Muscle layer of duodenum (tissue), 2 donors: ENCODE measurements around the gene EIF4G2.

Source experiments
- H3K27ac ChIP-seq: one replicate; pipeline ENCODE4 v1.7.0; 2013; ENCODE audit warnings: mild to moderate bottlenecking, low read length
- H3K27me3 ChIP-seq: one replicate; pipeline ENCODE4 v1.7.0; 2013; ENCODE audit warnings: low read depth, mild to moderate bottlenecking, control low read depth, low read length
- H3K36me3 ChIP-seq, 2 donors: one replicate each; pipeline ENCODE4 v1.7.0; 2013; ENCODE audit warnings: low read length in 2 of 2, control low read depth in 1 of 2, mild to moderate bottlenecking in 1 of 2; ENCODE audit not compliant: insufficient read depth in 2 of 2, control insufficient read depth in 1 of 2
- H3K4me1 ChIP-seq, 2 donors: one replicate each; pipeline ENCODE4 v1.7.0; 2013; ENCODE audit warnings: low read length in 2 of 2, mild to moderate bottlenecking in 2 of 2, control low read depth in 1 of 2, moderate library complexity in 1 of 2; ENCODE audit not compliant: insufficient read depth in 2 of 2, control insufficient read depth in 1 of 2
- H3K4me3 ChIP-seq, 2 donors: one replicate each; pipeline ENCODE4 v1.7.0; 2013; ENCODE audit warnings: low read length in 2 of 2, low read depth in 1 of 2, mild to moderate bottlenecking in 1 of 2
- H3K9me3 ChIP-seq, 2 donors: one replicate each; pipeline ENCODE4 v1.7.0; 2013; ENCODE audit warnings: low read length in 2 of 2, control low read depth in 1 of 2, mild to moderate bottlenecking in 1 of 2; ENCODE audit not compliant: control insufficient read depth in 1 of 2
- donor health status: healthy.

The EIF4G2 gene

DNA sequence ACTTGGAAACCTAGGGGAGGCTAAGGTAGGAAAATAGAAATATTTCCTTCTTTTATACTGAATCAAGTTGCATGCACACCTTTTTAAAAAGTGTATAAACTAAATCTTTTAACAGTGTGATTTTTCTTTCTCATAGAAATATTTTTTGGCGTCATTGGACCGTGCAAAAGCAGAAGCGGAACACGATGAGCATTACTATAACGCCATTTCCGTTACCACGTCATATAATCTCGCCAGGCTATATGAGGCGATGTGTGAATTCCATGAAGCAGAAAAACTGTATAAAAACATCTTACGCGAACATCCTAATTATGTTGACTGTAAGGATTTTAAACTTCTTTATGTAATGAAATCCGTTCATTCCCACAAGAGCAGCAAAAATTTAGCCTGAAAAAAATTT is 44.3 kb downstream of the EIF4G2 start:
- H3K4me3 ChIP-seq, result no peak overlapping the region
- peaks cover 50 to 72% of the 10 kb centered on the region in 2 donors for H3K36me3 ChIP-seq
- no peak overlapping the region for H3K27ac ChIP-seq
- no peaks in the 10 kb centered on the region for H3K9me3 ChIP-seq
- H3K27me3 ChIP-seq, result no peaks in the 10 kb centered on the region
- H3K4me1 ChIP-seq, result no peaks in the 10 kb centered on the region

DNA sequence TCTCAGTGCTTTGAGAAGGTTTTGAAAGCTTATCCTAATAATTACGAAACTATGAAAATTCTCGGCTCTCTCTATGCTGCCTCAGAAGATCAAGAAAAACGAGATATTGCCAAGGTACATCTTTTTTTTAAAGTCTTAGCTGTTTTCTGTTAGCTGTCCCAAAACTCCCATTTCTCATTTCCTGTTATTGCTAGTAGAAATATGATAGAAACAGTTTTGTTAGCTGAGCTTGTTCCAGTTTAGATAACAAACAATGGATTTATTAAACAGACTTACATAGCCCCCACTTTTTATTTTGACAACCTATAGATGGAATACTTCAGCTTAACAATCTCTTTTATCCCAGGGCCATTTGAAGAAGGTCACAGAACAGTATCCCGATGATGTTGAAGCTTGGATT is 45.0 kb downstream of the EIF4G2 start:
- Histone ChIP-seq H3K4me3 (no peak overlapping the region), H3K27me3 (no peaks in the 10 kb centered on the region), H3K9me3 (no peaks in the 10 kb centered on the region), H3K4me1 (no peaks in the 10 kb centered on the region), H3K36me3 (peaks cover 52 to 79% of the 10 kb centered on the region in 2 donors), H3K27ac (no peak overlapping the region)

DNA sequence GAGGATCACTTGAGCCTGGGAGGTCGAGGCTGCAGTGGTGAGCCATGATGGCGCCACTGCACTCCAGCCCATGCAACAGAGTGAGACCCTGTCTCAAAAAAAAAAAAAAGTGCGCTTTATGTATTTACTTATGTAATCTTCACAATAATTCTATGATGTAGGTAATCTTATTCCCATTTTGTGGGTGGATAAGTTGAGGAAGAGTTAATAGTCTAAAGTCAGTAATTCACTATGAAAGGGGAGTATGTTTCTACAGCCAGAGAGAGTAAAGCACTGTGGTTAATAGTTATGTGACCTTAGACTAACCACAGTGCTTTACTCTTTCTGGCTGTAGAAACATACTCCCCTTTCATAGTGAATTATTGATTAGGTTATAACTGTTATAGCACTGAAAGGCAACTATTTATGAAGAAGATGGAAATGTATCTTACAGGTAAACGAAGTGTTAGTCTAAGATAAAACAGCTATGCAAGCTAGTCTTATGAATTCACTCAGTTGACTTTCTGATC is 45.8 kb downstream of the EIF4G2 start:
- Histone ChIP-seq H3K36me3 (peaks cover 60 to 86% of the 10 kb centered on the region in 2 donors), H3K27me3 (no peaks in the 10 kb centered on the region), H3K9me3 (no peaks in the 10 kb centered on the region), H3K27ac (no peak overlapping the region), H3K4me1 (no peaks in the 10 kb centered on the region), H3K4me3 (no peak overlapping the region)

DNA sequence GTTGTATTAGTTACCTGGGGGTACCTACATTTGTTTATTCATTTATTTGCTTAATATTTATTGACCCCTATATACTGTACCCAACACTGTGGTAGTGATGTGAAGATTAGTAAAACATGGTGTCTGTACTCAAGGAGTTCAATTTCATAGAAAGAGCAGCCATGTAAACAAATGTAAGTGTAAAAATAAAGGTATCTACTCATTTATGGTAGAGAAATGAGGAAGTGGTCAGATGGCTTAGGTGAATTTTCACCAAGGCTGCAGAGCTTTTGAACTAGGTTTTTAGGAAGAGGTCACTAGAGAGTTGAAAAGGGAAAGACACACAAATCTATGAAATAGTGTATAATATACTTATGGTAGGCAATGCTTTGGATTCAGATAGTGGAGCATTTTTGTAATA is 46.5 kb downstream of the EIF4G2 start:
- Histone ChIP-seq H3K9me3 (no peaks in the 10 kb centered on the region), H3K4me1 (no peaks in the 10 kb centered on the region), H3K27ac (no peak overlapping the region), H3K4me3 (no peak overlapping the region), H3K27me3 (no peaks in the 10 kb centered on the region), H3K36me3 (peaks cover 66 to 86% of the 10 kb centered on the region in 2 donors)

DNA sequence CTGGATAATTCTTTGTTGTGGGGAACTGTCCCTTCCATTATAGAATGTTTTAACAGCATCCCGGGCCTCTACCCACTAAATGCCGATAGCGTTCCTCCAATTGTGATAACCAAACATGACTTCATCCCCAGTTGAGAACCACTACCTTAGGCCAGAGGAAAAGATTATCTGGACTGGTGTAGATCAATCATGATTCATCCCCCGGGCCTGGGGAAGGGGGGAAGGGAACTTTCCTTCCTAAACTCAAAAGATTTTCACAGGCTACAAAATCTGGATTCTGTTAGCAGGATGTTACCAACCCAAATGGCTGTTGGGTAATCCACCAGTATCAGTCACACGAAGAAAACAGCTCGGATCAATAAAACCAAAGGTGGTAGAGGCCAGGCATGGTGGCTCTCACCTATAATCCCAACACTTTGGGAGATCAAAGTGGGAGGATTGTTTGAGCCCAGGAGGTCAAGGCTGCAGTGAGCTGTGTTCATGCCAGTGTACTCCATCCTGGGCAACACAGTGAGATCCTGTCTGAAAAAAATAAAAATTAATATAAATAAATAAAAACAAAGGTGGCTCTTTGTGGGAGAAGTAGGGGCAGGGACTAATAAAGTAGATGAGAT is 47.5 kb downstream of the EIF4G2 start:
- Histone ChIP-seq H3K27me3 (no peaks in the 10 kb centered on the region), H3K4me3 (no peak overlapping the region), H3K27ac (no peak overlapping the region), H3K4me1 (no peaks in the 10 kb centered on the region), H3K36me3 (peaks cover 64 to 85% of the 10 kb centered on the region in 2 donors), H3K9me3 (no peaks in the 10 kb centered on the region)

DNA sequence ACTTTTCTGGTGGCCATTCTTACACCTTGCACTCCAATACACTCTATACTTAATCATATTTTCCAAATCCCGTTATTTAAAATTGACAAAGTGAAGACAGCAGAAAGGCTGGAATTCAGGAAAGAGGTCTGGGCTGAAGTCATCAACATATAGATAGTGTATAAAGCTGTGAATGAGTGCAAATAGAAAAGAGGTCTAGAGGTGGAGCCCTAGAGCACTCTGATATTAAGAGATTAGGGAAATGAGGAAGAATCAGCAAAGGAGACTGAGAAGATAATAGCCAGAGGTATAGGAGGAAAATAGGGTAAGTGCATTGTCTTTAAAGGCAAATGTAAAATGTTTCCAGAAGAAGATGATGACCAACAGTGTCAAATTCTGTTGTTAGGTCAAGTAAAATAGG is 49.8 kb downstream of the EIF4G2 start:
- Histone ChIP-seq H3K9me3 (no peaks in the 10 kb centered on the region), H3K4me3 (no peak overlapping the region), H3K36me3 (peaks cover 58 to 78% of the 10 kb centered on the region in 2 donors), H3K27me3 (no peaks in the 10 kb centered on the region), H3K4me1 (no peaks in the 10 kb centered on the region), H3K27ac (no peak overlapping the region)

DNA sequence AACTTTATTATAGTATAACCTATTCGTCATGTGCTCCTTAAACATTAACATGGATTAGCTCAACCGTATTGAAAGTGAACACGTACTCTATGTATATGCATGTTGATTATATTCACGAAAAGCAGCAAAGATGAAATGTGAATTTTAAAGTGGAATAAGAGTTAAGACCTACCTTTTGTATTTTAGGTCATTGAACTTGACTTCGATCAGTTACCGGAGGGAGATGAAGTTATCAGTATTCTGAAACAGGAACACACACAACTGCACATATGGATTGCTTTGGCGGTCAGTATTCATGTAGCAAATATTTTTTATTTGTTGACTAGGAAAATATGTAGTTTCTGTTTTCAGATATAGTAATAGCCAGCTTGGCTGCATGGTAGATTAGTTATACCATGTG is 56.2 kb downstream of the EIF4G2 start:
- H3K36me3 ChIP-seq, result peaks cover 21 to 23% of the 10 kb centered on the region in 2 donors
- peaks cover 0 to 10% of the 10 kb centered on the region in 2 donors for H3K4me1 ChIP-seq
- peak overlapping the region in 1 of 2 donors; percentile 97 for H3K4me3 ChIP-seq
- H3K9me3 ChIP-seq, result no peaks in the 10 kb centered on the region
- no peak overlapping the region for H3K27ac ChIP-seq
- no peaks in the 10 kb centered on the region for H3K27me3 ChIP-seq

DNA sequence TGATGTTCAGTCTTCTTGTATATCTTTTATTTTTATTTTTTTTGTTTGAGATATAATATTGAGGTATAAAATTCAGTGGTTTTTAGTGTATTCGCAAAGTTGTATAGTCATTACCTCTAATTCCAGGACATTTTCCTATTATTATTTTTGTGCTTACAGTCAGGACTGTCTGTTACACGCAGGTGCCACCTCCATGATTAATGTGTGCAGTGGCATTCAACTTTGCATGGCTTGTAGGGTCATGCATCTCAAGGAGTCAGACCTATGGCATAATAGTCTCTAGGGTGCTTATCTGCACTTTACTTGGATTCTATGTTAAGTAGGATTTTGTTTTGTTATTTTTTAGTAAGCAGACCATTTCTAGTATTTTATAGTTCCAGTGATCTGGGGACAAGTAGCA is 56.7 kb downstream of the EIF4G2 start:
- H3K4me3 ChIP-seq, result peak overlapping the region; percentile 84 to 97
- H3K36me3 ChIP-seq, result peaks cover 19 to 20% of the 10 kb centered on the region in 2 donors
- no peaks in the 10 kb centered on the region for H3K9me3 ChIP-seq
- H3K4me1 ChIP-seq, result peaks cover 0 to 10% of the 10 kb centered on the region in 2 donors
- H3K27ac ChIP-seq, result no peak overlapping the region
- H3K27me3 ChIP-seq, result no peaks in the 10 kb centered on the region

DNA sequence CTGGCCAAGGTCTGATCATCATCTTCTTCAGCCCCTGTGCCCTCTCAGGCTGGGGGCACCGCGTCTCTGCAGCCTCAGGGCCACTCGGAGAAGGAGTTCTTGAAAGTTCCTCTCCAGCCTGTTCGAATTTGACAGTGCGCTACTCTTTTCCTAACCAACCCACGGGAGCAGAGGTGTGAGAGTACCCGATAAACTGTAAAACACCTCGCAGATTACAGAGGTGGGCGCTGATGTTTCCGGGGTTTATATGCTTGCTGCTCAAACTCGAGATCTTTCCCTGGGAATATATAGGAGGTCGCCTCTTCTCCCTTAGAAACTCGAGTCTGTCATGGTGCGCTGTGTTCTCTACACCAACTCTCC is 57.2 kb downstream of the EIF4G2 start:
- Histone ChIP-seq H3K4me1 (peaks cover 0 to 10% of the 10 kb centered on the region in 2 donors), H3K27me3 (no peaks in the 10 kb centered on the region), H3K36me3 (peaks cover 16 to 20% of the 10 kb centered on the region in 2 donors), H3K4me3 (peak overlapping the region; percentile 84 to 97), H3K9me3 (no peaks in the 10 kb centered on the region), H3K27ac (peak overlapping the region; percentile 82)

DNA sequence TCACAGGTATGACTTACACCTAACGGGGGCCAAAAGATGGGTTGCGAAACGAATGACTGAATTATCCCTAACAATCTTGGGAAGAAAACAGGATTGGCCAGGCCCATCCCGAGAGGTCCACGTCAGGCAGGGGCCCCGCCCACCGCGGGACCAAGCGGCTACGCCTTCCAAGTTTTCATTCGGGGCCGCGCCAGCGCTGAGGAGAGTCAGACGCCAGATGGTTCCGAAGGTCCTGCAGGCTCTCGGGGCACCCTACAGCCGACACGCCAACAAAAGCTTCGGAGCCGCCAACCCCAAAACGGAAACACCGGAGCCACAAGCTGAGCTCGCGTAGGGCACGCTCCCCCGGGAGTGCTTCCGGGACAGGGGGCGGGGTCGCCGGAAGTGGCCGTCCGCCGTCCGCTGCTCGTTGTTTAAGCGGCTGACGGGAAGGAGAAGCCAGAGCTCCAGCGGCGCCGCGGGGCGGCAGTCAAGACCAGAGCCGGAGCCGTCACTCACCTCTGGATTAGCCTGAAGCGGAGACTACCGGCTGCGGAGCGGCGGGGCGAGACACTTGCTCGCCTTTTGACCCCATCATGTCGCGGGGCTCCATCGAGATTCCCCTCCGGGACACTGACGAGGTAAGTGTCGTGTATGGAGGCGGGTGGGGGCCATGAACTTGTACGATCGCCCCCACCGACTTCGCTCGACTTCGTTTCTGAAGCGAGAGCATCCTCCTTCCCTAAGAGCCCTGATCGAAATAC is 57.7 kb downstream of the EIF4G2 start, which contains the start of gene CTR9:
TSS of gene CTR9 (plus strand) at position 409 of the 743 bp plus-strand sequence. CDS start at position 576, 167 bp downstream.
- Histone ChIP-seq H3K4me3 (peak within 1 kb of the TSS; percentile 84 to 97), H3K36me3 (peaks cover 16 to 20% of the 10 kb centered on the region in 2 donors), H3K4me1 (peaks cover 0 to 10% of the 10 kb centered on the region in 2 donors), H3K27me3 (no peaks in the 10 kb centered on the region), H3K9me3 (no peaks in the 10 kb centered on the region), H3K27ac (peak within 1 kb of the TSS; percentile 82)

DNA sequence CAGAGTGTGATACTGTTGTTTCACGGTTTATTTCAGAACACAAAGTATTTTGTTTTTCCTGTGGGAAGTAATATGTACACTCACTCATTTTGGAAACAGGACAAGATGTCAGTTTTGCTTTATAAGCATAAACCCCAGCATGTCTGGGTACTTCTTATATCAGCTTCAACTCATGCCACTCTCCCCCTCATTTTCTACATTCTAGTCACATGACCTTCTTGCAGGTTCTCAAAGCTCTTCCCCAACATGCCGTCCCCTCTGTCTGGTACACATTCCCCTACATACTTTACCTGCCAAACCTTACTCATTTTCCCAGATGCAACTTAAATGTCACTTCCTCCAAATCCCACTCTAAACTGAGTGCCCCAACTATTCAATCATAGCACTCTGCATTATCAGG is 59.2 kb downstream of the EIF4G2 start:
- H3K27ac ChIP-seq, result no peak overlapping the region
- no peak overlapping the region for H3K4me3 ChIP-seq
- no peaks in the 10 kb centered on the region for H3K27me3 ChIP-seq
- H3K9me3 ChIP-seq, result no peaks in the 10 kb centered on the region
- peaks cover 0 to 10% of the 10 kb centered on the region in 2 donors for H3K4me1 ChIP-seq
- peaks cover 3 to 10% of the 10 kb centered on the region in 2 donors for H3K36me3 ChIP-seq
